DND-41 (cell line): Measurements from ENCODE around the gene GLT6D1.

Experiments used
- ATAC-seq: fragments of 200-7000 bp; cut with Tn5 transposase; 3 replicates; pipeline ENCODE4 v1.9.1; 2021; ENCODE audit warnings: low read depth; ENCODE audit not compliant: insufficient read depth
- DNase-seq: peaks from one replicate; pipeline ENCODE4 v3.0.0-alpha.2; 2020
- H2AFZ ChIP-seq: 2 replicates; pipeline ENCODE4 v1.6.0; 2012; ENCODE audit warnings: low read depth, low read length
- H3K27ac ChIP-seq: 2 replicates; pipeline ENCODE4 v1.5.1; 2012; ENCODE audit warnings: low read length, inconsistent platforms
- H3K27me3 ChIP-seq: fragments of 200-600 bp; sonication (generic); 2 replicates; pipeline ENCODE4 v1.6.0; 2012; ENCODE audit warnings: low read length, mild to moderate bottlenecking, inconsistent platforms; ENCODE audit not compliant: insufficient read depth, poor library complexity
- H3K36me3 ChIP-seq: 2 replicates; pipeline ENCODE4 v1.5.1; 2012; ENCODE audit warnings: low read length, inconsistent platforms; ENCODE audit not compliant: insufficient read depth
- H3K4me1 ChIP-seq: 2 replicates; pipeline ENCODE4 v1.5.1; 2012; ENCODE audit warnings: mild to moderate bottlenecking, low read length; ENCODE audit not compliant: insufficient read depth
- H3K4me2 ChIP-seq: 2 replicates; pipeline ENCODE4 v1.6.0; 2012; ENCODE audit warnings: mild to moderate bottlenecking, moderate library complexity, low read length, inconsistent platforms; ENCODE audit not compliant: insufficient read depth
- H3K4me3 ChIP-seq, 2 experiments: fragments of 200-600 bp in 1 of 2; shearing (Covaris generic) in 1 of 2; 2 replicates each; pipeline ENCODE4 v1.5.1; 2012 to 2016; ENCODE audit warnings: inconsistent platforms in 2 of 2, low read length in 2 of 2, mild to moderate bottlenecking in 2 of 2, low read depth in 1 of 2, moderate library complexity in 1 of 2
- H3K79me2 ChIP-seq: 2 replicates; pipeline ENCODE4 v1.6.0; 2012; ENCODE audit warnings: low read length, inconsistent platforms; ENCODE audit not compliant: insufficient read depth
- H3K9ac ChIP-seq: 2 replicates; pipeline ENCODE4 v1.6.0; 2012; ENCODE audit warnings: low read depth, mild to moderate bottlenecking, inconsistent platforms, low read length, moderate library complexity
- H3K9me3 ChIP-seq: 2 replicates; pipeline ENCODE4 v1.5.1; 2012; ENCODE audit warnings: low read length, moderate library complexity, mild to moderate bottlenecking, inconsistent platforms; ENCODE audit not compliant: insufficient read depth, severe bottlenecking
- H4K20me1 ChIP-seq: 2 replicates; pipeline ENCODE4 v1.6.0; 2012; ENCODE audit warnings: low read length; ENCODE audit not compliant: insufficient read depth
- CTCF ChIP-seq: IDR thresholded peaks from 2 replicates; pipeline ENCODE4 v1.5.1; 2012; ENCODE audit warnings: borderline replicate concordance, low read length, moderate library complexity, mild to moderate bottlenecking; ENCODE audit not compliant: poor library complexity, severe bottlenecking; ENCODE audit errors: extremely low read depth
- EZH2 ChIP-seq: IDR thresholded peaks from 3 replicates; pipeline ENCODE4 v1.6.1; 2012; ENCODE audit warnings: borderline replicate concordance, low read depth, mild to moderate bottlenecking, moderate library complexity, low read length, inconsistent platforms; ENCODE audit not compliant: severe bottlenecking

The GLT6D1 gene

GRCh38 chr9:135584371-135584770, 55.0 kb downstream of the GLT6D1 start:
- no peak overlapping the region for H3K4me3 ChIP-seq
- ATAC-seq = no peak
- TF ChIP-seq CTCF = no peak
- no peak for TF ChIP-seq EZH2

GRCh38 chr9:135583688-135584011, 55.7 kb downstream of the GLT6D1 start:
- H3K9me3 ChIP-seq = no peaks in the 10 kb centered on the region
- H2AFZ ChIP-seq = no peak overlapping the region
- H3K4me3 ChIP-seq = no peak overlapping the region
- no peaks in the 10 kb centered on the region for H3K27me3 ChIP-seq
- TF ChIP-seq CTCF (no peak), EZH2 (no peak)
- no peak overlapping the region for H3K4me2 ChIP-seq
- DNase-seq = no peak
- no peaks in the 10 kb centered on the region for H4K20me1 ChIP-seq
- H3K9ac ChIP-seq = no peak overlapping the region
- no peaks in the 10 kb centered on the region for H3K79me2 ChIP-seq
- H3K27ac ChIP-seq = no peak overlapping the region
- H3K36me3 ChIP-seq = no peaks in the 10 kb centered on the region
- no peak for ATAC-seq
- no peaks in the 10 kb centered on the region for H3K4me1 ChIP-seq

More at GRCh38 chr9:135584371-135584770, 55.0 kb downstream of the GLT6D1 start:
- Histone ChIP-seq H3K27me3 (no peaks in the 10 kb centered on the region), H3K36me3 (no peaks in the 10 kb centered on the region), H3K4me2 (no peak overlapping the region), H2AFZ (no peak overlapping the region), H3K4me1 (no peaks in the 10 kb centered on the region), H4K20me1 (no peaks in the 10 kb centered on the region), H3K27ac (no peak overlapping the region), H3K9ac (no peak overlapping the region), H3K79me2 (no peaks in the 10 kb centered on the region), H3K9me3 (no peaks in the 10 kb centered on the region)
- DNase-seq = no peak

- Histone ChIP-seq H4K20me1 (no peaks in the 10 kb centered on the region), H3K4me1 (no peaks in the 10 kb centered on the region), H2AFZ (no peak overlapping the region), H3K36me3 (no peaks in the 10 kb centered on the region), H3K4me2 (no peak overlapping the region), H3K79me2 (no peaks in the 10 kb centered on the region), H3K9me3 (no peaks in the 10 kb centered on the region), H3K4me3 (no peak overlapping the region), H3K9ac (no peak overlapping the region), H3K27me3 (no peaks in the 10 kb centered on the region), H3K27ac (no peak overlapping the region)
- ATAC-seq = no peak
- DNase-seq = no peak
- no peak for TF ChIP-seq CTCF
- no peak for TF ChIP-seq EZH2
These were observed 56.2 kb downstream of the GLT6D1 start for GRCh38 chr9:135582966-135583687.

- Histone ChIP-seq H3K27ac (no peak overlapping the region), H3K9me3 (no peaks in the 10 kb centered on the region), H3K4me3 (no peak overlapping the region), H4K20me1 (no peaks in the 10 kb centered on the region), H3K4me1 (no peaks in the 10 kb centered on the region), H3K27me3 (no peaks in the 10 kb centered on the region), H2AFZ (no peak overlapping the region), H3K4me2 (no peak overlapping the region), H3K36me3 (no peaks in the 10 kb centered on the region), H3K79me2 (no peaks in the 10 kb centered on the region), H3K9ac (no peak overlapping the region)
- TF ChIP-seq CTCF = no peak
- TF ChIP-seq EZH2 = no peak
- DNase-seq (no peak), ATAC-seq (no peak)
These were observed 56.8 kb downstream of the GLT6D1 start for GRCh38 chr9:135582541-135582940.
